ENCODE measurements around the gene C1orf185.

DNA sequence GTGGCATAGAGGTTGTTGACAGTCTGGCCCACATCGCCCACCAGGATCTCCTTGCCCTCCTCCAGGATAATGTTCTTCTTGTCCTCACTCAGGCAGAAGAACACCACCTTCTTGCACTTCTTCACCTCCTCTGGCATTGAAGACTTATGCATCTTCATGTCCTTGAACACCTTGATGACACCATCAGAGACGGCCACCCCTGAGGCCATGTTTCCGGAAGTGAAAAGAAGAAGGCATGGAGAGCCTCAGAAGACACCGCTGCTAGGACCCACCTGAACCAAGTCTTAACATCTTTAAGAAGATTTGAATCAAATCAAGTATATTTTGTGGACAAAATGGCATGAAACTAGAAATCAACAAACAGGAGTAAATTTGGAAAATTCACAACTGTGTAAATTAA is 56.2 kb downstream of the C1orf185 start:
- TF ChIP-seq POLR2AphosphoS5 (IDR thresholded peaks at IDR 0.05), result no peak
- TF ChIP-seq, protein P1, sequence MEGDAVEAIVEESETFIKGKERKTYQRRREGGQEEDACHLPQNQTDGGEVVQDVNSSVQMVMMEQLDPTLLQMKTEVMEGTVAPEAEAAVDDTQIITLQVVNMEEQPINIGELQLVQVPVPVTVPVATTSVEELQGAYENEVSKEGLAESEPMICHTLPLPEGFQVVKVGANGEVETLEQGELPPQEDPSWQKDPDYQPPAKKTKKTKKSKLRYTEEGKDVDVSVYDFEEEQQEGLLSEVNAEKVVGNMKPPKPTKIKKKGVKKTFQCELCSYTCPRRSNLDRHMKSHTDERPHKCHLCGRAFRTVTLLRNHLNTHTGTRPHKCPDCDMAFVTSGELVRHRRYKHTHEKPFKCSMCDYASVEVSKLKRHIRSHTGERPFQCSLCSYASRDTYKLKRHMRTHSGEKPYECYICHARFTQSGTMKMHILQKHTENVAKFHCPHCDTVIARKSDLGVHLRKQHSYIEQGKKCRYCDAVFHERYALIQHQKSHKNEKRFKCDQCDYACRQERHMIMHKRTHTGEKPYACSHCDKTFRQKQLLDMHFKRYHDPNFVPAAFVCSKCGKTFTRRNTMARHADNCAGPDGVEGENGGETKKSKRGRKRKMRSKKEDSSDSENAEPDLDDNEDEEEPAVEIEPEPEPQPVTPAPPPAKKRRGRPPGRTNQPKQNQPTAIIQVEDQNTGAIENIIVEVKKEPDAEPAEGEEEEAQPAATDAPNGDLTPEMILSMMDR (IDR thresholded peaks at IDR 0.05 in 8 of 11, conservative IDR thresholded peaks at IDR 0.05 in 3 of 11), result no peak
